ENCODE results near the gene RANBP17.

DNA sequence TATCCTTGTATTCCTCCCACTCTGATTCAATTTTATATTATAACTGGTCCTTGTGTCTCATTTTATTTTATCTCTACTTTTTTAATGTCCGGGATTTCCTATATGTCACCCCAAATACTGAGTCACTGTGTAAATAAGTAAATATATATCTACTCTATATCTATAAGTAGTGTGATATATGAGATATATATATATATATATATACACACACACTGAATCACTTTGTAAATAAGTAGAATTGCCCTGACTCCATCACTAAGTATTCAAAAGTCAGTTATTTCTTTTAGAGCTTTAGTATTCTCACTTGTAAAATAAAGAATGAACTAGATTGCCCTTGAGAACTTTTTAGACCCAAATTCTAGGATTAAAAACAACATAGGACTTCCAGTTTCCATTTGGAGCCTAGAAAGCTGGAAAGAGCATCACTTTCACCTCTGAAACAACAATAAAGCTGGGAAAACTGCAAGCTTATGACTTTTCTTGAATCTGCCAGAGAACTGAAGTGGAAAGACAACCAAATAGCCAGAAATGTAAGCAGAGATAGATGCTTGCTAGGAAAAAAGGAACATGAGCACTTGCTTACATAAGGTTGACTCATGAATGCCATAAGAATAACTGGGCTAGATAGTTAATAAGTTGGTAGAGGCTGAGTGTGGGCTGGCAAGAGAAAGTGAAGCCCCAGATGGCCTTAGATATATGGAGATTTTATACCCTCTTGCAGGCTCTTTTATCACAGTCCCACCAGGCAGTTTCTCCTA lies 276.1 kb downstream of the RANBP17 start:
- TF ChIP-seq, protein P1, sequence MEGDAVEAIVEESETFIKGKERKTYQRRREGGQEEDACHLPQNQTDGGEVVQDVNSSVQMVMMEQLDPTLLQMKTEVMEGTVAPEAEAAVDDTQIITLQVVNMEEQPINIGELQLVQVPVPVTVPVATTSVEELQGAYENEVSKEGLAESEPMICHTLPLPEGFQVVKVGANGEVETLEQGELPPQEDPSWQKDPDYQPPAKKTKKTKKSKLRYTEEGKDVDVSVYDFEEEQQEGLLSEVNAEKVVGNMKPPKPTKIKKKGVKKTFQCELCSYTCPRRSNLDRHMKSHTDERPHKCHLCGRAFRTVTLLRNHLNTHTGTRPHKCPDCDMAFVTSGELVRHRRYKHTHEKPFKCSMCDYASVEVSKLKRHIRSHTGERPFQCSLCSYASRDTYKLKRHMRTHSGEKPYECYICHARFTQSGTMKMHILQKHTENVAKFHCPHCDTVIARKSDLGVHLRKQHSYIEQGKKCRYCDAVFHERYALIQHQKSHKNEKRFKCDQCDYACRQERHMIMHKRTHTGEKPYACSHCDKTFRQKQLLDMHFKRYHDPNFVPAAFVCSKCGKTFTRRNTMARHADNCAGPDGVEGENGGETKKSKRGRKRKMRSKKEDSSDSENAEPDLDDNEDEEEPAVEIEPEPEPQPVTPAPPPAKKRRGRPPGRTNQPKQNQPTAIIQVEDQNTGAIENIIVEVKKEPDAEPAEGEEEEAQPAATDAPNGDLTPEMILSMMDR (IDR thresholded peaks at IDR 0.05; ENCODE audit: low read depth, low read length, poor library complexity, severe bottlenecking), result no peak
- TF ChIP-seq EZH2phosphoT487 (IDR thresholded peaks at IDR 0.05; ENCODE audit: borderline replicate concordance, low read length), result no peak

All from DOHH2 (cell line).